Adrenal gland (tissue), 5 donors: ENCODE measurements around the gene MVB12A.

Experiments
- POLR2A ChIP-seq, 2 donors: fragments of 450-650 bp; IDR thresholded peaks; one replicate each; pipeline ENCODE4 v1.6.1; 2017; ENCODE audit warnings: antibody characterized with exemption in 2 of 2, mild to moderate bottlenecking in 2 of 2, moderate library complexity in 1 of 2
- TF ChIP-seq, protein P1 (sequence below), 6 experiments: fragments of 450-650 bp in 4 of 6; fragments of 200-600 bp in 2 of 6; sonication (generic) in 1 of 6; IDR thresholded peaks; 1 replicate in 5 of 6; 2 replicates in 1 of 6; pipeline versions ENCODE4 v1.5.1 to v1.8.0; 2016 to 2021; ENCODE audit warnings: antibody characterized with exemption in 6 of 6, mild to moderate bottlenecking in 2 of 6, moderate library complexity in 1 of 6
- donor health status: DM: no; HTN: no; CAD: no.

DNA sequence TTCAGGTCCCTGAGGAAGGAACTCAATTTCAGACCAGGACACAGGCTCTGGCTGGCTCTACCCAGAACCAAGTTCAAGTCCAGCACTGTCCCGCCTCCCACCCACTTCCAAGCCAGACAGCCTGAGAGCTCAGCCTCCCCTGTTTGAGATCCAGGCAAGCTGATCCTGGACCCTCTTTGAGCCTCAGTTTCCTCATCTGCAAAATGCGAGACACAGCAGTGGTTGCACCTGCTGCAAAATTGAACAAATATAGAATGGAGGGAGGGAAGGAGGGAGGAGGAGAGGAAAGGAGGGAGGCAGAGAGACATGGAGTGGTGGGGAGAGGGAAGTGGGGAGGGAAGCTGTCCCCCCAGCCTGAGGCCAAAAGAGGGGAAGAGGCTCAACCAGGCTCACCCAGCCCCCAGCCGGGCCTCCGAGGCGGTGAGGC, 27.9 kb downstream of the MVB12A start:
- TF ChIP-seq, protein P1, sequence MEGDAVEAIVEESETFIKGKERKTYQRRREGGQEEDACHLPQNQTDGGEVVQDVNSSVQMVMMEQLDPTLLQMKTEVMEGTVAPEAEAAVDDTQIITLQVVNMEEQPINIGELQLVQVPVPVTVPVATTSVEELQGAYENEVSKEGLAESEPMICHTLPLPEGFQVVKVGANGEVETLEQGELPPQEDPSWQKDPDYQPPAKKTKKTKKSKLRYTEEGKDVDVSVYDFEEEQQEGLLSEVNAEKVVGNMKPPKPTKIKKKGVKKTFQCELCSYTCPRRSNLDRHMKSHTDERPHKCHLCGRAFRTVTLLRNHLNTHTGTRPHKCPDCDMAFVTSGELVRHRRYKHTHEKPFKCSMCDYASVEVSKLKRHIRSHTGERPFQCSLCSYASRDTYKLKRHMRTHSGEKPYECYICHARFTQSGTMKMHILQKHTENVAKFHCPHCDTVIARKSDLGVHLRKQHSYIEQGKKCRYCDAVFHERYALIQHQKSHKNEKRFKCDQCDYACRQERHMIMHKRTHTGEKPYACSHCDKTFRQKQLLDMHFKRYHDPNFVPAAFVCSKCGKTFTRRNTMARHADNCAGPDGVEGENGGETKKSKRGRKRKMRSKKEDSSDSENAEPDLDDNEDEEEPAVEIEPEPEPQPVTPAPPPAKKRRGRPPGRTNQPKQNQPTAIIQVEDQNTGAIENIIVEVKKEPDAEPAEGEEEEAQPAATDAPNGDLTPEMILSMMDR (IDR thresholded peaks at IDR 0.05) = no peak
- TF ChIP-seq POLR2A (IDR thresholded peaks at IDR 0.05) = no peak
